Epithelial cell of proximal tubule (primary cell): ENCODE data around the gene SORCS2. TPM values are rescaled to one million over a fixed set of nuclear protein-coding genes. Genes with fewer than 3 reads are reported as not detected.

ENCODE experiments used
- DNase-seq: peaks from one replicate; pipeline ENCODE4 v3.0.0-alpha.2; 2011; ENCODE audit warnings: low read depth
- H3K4me3 ChIP-seq: 2 replicates; pipeline ENCODE4 v1.5.1; 2011; ENCODE audit warnings: low read depth, mild to moderate bottlenecking, low read length
- total RNA-seq: library from RNA; depleted of rRNA; stranded (reverse); fragments of >200 nt; gene quantifications from 2 replicates; pipeline ENCODE4 v1.2.3, GENCODE V29; 2015
- TF ChIP-seq, protein P1 (sequence below): conservative IDR thresholded peaks from 2 replicates; pipeline ENCODE4 v1.5.1; 2012; ENCODE audit warnings: low read depth, mild to moderate bottlenecking, low read length

Gene SORCS2
- total RNA-seq, 1 donor from 2014 or later = 0.29 TPM

DNA sequence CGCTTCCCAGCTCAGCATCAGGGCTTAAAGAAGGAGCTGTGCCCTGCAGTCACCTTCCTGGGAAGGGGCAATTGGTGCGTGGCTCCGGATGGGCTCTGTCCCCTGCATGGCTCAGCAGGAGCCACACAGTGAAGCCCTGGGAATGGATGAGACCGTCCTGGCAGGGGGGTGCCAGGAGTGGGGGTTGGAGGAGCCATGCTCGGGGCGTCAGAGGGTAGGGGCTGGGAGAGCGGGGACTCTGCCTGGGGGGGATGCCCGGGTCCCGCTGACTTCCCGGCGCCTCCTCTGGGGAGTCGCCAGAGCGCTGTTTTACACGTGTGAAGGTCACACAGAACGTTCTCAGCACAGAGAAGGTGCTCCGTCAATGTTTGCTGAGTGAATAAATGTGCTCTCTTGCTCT lies 563.2 kb downstream of the SORCS2 start:
- no peak for DNase-seq
- TF ChIP-seq, protein P1, sequence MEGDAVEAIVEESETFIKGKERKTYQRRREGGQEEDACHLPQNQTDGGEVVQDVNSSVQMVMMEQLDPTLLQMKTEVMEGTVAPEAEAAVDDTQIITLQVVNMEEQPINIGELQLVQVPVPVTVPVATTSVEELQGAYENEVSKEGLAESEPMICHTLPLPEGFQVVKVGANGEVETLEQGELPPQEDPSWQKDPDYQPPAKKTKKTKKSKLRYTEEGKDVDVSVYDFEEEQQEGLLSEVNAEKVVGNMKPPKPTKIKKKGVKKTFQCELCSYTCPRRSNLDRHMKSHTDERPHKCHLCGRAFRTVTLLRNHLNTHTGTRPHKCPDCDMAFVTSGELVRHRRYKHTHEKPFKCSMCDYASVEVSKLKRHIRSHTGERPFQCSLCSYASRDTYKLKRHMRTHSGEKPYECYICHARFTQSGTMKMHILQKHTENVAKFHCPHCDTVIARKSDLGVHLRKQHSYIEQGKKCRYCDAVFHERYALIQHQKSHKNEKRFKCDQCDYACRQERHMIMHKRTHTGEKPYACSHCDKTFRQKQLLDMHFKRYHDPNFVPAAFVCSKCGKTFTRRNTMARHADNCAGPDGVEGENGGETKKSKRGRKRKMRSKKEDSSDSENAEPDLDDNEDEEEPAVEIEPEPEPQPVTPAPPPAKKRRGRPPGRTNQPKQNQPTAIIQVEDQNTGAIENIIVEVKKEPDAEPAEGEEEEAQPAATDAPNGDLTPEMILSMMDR = no peak
- no peak overlapping the region for H3K4me3 ChIP-seq

DNA sequence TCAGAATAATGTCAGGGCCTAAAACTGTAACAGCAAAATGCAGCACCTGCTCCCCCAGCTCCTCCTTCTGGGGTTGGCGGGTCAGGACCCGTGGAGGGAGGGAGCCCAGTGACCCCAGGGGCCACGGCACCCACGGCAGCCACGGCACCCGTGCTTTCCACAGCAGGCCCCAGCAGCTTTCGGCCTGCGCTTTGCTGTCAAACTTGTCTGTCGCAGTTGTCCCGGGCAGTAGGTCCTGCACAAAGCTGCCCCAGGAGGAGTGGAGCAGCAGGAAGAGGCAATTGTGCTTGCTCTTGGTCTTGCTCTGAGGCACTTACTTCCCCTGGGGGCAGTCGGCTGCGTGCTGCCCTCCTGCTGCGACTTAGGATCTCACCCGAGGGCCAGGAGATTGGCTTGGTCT lies 563.7 kb downstream of the SORCS2 start:
- DNase-seq = no peak
- H3K4me3 ChIP-seq = no peak overlapping the region
- TF ChIP-seq, protein P1 = no peak

DNA sequence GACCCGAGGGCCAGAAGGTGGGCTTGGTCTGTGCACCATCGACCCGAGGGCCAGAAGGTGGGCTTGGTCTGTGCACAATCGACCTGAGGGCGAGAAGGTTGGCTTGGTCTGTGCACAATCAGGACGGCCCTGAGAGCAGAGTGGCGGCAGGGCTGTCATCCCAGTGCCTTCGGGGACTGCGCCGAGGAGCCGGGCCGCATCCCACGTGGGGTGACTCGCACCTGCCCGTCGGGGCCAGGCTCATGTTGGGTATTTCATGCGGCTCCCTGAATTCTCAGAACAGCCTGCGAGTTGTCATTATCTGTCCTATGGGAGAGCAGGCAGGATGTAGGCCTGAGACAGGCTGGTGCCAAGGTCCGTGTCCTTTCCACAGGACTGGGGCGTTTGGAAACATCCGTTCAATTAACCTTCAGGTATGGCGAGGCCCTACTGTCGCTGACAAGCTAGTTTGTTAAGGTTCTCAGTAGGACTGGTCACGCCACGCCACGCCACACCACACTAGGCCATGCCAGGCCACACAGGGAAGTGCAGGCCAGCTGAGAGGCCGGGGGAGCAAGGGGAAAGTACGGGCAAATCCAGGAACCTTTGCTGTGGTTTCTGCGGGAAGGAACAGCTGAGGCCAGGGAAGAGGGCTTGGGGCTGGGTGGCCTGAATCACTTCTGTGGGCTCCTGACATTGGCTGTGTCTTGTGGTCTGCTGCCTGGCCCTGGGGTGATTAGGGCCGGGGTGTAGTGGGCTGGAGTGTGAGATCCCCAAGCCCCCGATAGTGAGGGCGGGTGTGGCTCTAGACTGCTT lies 564.4 kb downstream of the SORCS2 start:
- no peak for DNase-seq
- TF ChIP-seq, protein P1 = no peak

DNA sequence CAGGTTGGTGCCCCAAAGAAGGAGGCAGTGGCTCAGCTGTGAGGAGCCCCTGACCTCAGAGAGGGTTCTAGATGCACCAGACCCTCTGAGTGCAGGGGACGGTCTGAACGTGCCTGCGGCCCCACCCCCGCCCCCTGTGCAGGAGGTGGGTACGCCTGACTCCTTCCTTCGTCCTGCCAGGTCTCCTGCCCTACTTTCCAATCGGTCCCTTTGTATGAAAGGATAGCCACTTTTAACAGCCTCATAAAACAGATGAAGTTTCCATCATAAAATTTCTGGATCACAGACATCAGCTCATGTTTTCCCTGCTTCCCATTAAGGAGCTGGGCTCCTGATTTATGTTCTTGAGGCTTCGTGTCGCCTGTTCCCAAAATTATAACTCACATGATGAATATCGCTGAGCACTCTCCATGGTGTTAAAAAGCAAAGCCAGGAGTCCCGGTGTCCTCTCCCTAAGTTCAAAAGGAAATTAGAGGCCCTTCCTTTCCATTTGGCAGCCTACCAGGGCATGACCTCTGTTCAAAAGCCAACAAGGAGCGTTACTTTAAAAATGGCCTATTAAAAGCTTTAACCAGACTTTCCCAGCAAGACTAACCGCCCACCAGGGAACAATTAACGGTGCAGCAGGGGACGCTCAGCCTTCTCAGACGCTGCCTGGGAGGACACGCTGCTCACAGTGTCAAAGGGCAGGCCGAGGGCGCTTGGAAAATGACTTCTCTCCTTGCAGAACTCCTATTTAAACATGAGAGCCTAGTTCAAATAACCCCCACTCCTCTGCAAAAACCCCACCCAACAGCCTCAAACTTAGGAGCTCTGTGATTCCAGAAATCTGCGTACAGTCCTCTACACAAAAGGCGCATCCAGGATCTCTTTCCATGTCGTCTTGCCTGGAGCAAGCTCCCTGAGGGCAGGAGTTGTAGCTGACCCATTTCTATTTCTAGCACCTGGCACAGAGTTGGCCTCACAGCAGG lies 565.4 kb downstream of the SORCS2 start:
- TF ChIP-seq, protein P1 = no peak
- no peak overlapping the region for H3K4me3 ChIP-seq
- no peak for DNase-seq

More for the DNA sequence above, 564.4 kb downstream of the SORCS2 start:
- no peak overlapping the region for H3K4me3 ChIP-seq

DNA sequence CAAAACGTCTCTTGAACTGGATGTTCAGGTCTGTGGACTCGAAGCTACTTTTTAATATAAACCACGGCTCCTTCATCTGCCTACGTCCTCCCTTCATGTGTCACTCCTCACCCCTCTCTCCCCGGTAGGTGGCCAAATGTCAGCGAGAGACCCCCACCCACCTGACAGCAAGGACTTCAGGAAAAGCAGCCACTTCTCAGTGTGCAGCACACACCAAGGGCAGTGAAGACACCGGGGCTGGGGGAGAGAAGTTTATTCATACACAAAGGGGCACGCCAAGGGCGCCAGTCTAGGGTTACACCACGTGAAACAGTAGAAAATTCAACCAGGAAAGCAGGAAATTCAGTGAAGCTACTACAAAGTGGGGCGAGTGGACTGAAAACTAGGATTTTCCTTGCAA lies 566.1 kb downstream of the SORCS2 start:
- TF ChIP-seq, protein P1 = no peak
- no peak for DNase-seq
- no peak overlapping the region for H3K4me3 ChIP-seq

- H3K4me3 ChIP-seq = no peak overlapping the region
- TF ChIP-seq, protein P1 = no peak
- DNase-seq = no peak
Observed at GRCh38 chr4:7759216-7759615, 566.9 kb downstream of the SORCS2 start.
